Amniotic stem cell (primary cell): Measurements from ENCODE around the gene KRCC1.
"Not testable (repeated sequence)": the region's sequence is repeated elsewhere in the genome, so short reads cannot be mapped to it uniquely, and the experiment has no call there.

ENCODE experiments used
- DNase-seq: peaks from one replicate; lab custom pipeline; 2025; lab: John Stamatoyannopoulos, UW

Gene KRCC1

GRCh38 chr2:88074854-88075292 lies 19.3 kb upstream of the KRCC1 start:
- no peak for DNase-seq

- no peak for DNase-seq
Observed at GRCh38 chr2:88074150-88074549, 18.6 kb upstream of the KRCC1 start.

- DNase-seq = no peak
Observed at GRCh38 chr2:88071365-88071764, 15.8 kb upstream of the KRCC1 start.

GRCh38 chr2:88070055-88070454 lies 14.5 kb upstream of the KRCC1 start:
- no peak for DNase-seq

- no peak for DNase-seq
Observed at GRCh38 chr2:88069117-88069516, 13.5 kb upstream of the KRCC1 start.

- no peak for DNase-seq
Observed at GRCh38 chr2:88068044-88068443, 12.5 kb upstream of the KRCC1 start.

GRCh38 chr2:88067598-88067997 lies 12.0 kb upstream of the KRCC1 start, which contains the start of gene SMYD1:
Gene SMYD1 (plus strand): TSS chr2:88067825. CDS start chr2:88067865, 40 bp downstream.
- no peak for DNase-seq

GRCh38 chr2:88067189-88067588 lies 11.6 kb upstream of the KRCC1 start:
- DNase-seq = no peak

GRCh38 chr2:88066543-88066942 lies 11.0 kb upstream of the KRCC1 start:
- DNase-seq = no peak

- DNase-seq = no peak
Observed at GRCh38 chr2:88061295-88061694, 5.7 kb upstream of the KRCC1 start.

GRCh38 chr2:88060907-88061275 lies 5.3 kb upstream of the KRCC1 start:
- no peak for DNase-seq

GRCh38 chr2:88059979-88060906 lies 4.7 kb upstream of the KRCC1 start:
- no peak for DNase-seq

- DNase-seq = no peak
Observed at GRCh38 chr2:88058191-88058590, 2.6 kb upstream of the KRCC1 start.

GRCh38 chr2:88057437-88057844 lies 1.9 kb upstream of the KRCC1 start:
- no peak for DNase-seq

GRCh38 chr2:88054782-88055370 lies 707 bp downstream of the KRCC1 start:
- no peak for DNase-seq

- no peak for DNase-seq
Observed at GRCh38 chr2:88053934-88054781, 1.4 kb downstream of the KRCC1 start.

- no peak for DNase-seq
Observed at GRCh38 chr2:88053296-88053695, 2.3 kb downstream of the KRCC1 start.

- DNase-seq = no peak
Observed at GRCh38 chr2:88051792-88052191, 3.8 kb downstream of the KRCC1 start.

- DNase-seq = no peak
Observed at GRCh38 chr2:88049622-88050021, 6.0 kb downstream of the KRCC1 start.

- DNase-seq = no peak
Observed at GRCh38 chr2:88048541-88048940, 7.0 kb downstream of the KRCC1 start.

GRCh38 chr2:88045561-88045960 lies 10.0 kb downstream of the KRCC1 start:
- DNase-seq = not testable (repeated sequence)

- no peak for DNase-seq
Observed at GRCh38 chr2:88042476-88042875, 13.1 kb downstream of the KRCC1 start.
